AG20443 (cell line): ENCODE data around the gene UBXN10.
A peak's percentile ranks its signal among the peaks of the same experiment; 100 is the strongest.
"Not testable (repeated sequence)": the region's sequence is repeated elsewhere in the genome, so short reads cannot be mapped to it uniquely, and the experiment has no call there.

ENCODE experiments used
- DNase-seq: peaks from one replicate; pipeline ENCODE4 v3.0.0; 2012; ENCODE audit warnings: low spot score, mixed read lengths

The UBXN10 gene

GRCh38 chr1:20200966-20201365, 15.1 kb downstream of the UBXN10 start:
- no peak for DNase-seq

- DNase-seq, result no peak
Measured at GRCh38 chr1:20202166-20202565, 16.3 kb downstream of the UBXN10 start.

- no peak for DNase-seq
Measured at GRCh38 chr1:20207546-20207945, 21.6 kb downstream of the UBXN10 start.

GRCh38 chr1:20209471-20209870, 23.6 kb downstream of the UBXN10 start:
- DNase-seq, result no peak

GRCh38 chr1:20210736-20211460, 25.0 kb downstream of the UBXN10 start:
- no peak for DNase-seq

- DNase-seq, result no peak
Measured at GRCh38 chr1:20211511-20211931, 25.6 kb downstream of the UBXN10 start.

GRCh38 chr1:20212085-20212684, 26.3 kb downstream of the UBXN10 start:
- DNase-seq, result no peak

GRCh38 chr1:20212685-20213331, 26.9 kb downstream of the UBXN10 start:
- peak; percentile 81 for DNase-seq

GRCh38 chr1:20215716-20216115, 29.8 kb downstream of the UBXN10 start:
- DNase-seq, result no peak

- no peak for DNase-seq
Measured at GRCh38 chr1:20216574-20216973, 30.7 kb downstream of the UBXN10 start.

- DNase-seq, result not testable (repeated sequence)
Measured at GRCh38 chr1:20219053-20219452, 33.2 kb downstream of the UBXN10 start.

- DNase-seq, result no peak
Measured at GRCh38 chr1:20220036-20220435, 34.1 kb downstream of the UBXN10 start.

- no peak for DNase-seq
Measured at GRCh38 chr1:20223106-20223505, 37.2 kb downstream of the UBXN10 start.

GRCh38 chr1:20223551-20224419, 37.9 kb downstream of the UBXN10 start:
- no peak for DNase-seq

GRCh38 chr1:20224546-20224945, 38.6 kb downstream of the UBXN10 start:
- no peak for DNase-seq

- no peak for DNase-seq
Measured at GRCh38 chr1:20227704-20228103, 41.8 kb downstream of the UBXN10 start.

GRCh38 chr1:20228314-20228825, 42.5 kb downstream of the UBXN10 start:
- no peak for DNase-seq

GRCh38 chr1:20229171-20229570, 43.3 kb downstream of the UBXN10 start:
- DNase-seq, result no peak

GRCh38 chr1:20232564-20232963, 46.7 kb downstream of the UBXN10 start:
- not testable (repeated sequence) for DNase-seq

- peak; percentile 35 for DNase-seq
Measured at GRCh38 chr1:20233394-20233793, 47.5 kb downstream of the UBXN10 start.

GRCh38 chr1:20233866-20234265, 48.0 kb downstream of the UBXN10 start:
- DNase-seq, result no peak
